B cell (primary cell): ENCODE data around the gene TBXAS1. TPM values are rescaled to one million over a fixed set of nuclear protein-coding genes. Genes with fewer than 3 reads are reported as not detected.
A peak's percentile ranks its signal among the peaks of the same experiment; 100 is the strongest.

Experiments used
- ATAC-seq: fragments of 200-7000 bp; cut with Tn5 transposase; one replicate; pipeline ENCODE4 v1.10.0; 2021; ENCODE audit warnings: low read depth, mild to moderate bottlenecking, moderate number of reproducible peaks, moderate library complexity
- CTCF ChIA-PET: fragments of 350-600 bp; sonication (Branson Sonifier 250); formaldehyde crosslinking; loops from one replicate; lab custom pipeline; 2021; ENCODE audit warnings: antibody characterized with exemption, inconsistent platforms; lab: Charles Lee
- POLR2A ChIA-PET: fragments of 350-600 bp; sonication (Branson Sonifier 250); formaldehyde crosslinking; loops from one replicate; lab custom pipeline; 2021; ENCODE audit warnings: antibody characterized with exemption; lab: Charles Lee
- DNase-seq: peaks from one replicate; pipeline ENCODE4 v3.0.0; 2013
- H2AFZ ChIP-seq: 2 replicates; pipeline ENCODE4 v1.6.1; 2012; ENCODE audit warnings: mild to moderate bottlenecking, low read depth, low read length; ENCODE audit not compliant: insufficient read depth, poor library complexity, severe bottlenecking
- H3K27ac ChIP-seq, 2 donors: 1 replicate in 1 of 2; 2 replicates in 1 of 2; pipeline ENCODE4 v1.5.1; 2012 to 2013; ENCODE audit warnings: low read length in 2 of 2, mild to moderate bottlenecking in 2 of 2, moderate library complexity in 1 of 2
- H3K27me3 ChIP-seq, 4 experiments: fragments of 200-600 bp in 1 of 4; sonication (generic) in 1 of 4; replicated peaks in 1 of 4; 1 replicate in 2 of 4; 2 replicates in 2 of 4; pipeline versions ENCODE4 v1.6.1 to v1.7.0; 2013 to 2016; ENCODE audit warnings: low read length in 3 of 4, mild to moderate bottlenecking in 2 of 4, mixed read lengths in 1 of 4, moderate library complexity in 1 of 4; ENCODE audit not compliant: insufficient read depth in 4 of 4, control insufficient read depth in 3 of 4; ENCODE audit errors: control extremely low read depth in 1 of 4
- H3K36me3 ChIP-seq, 2 experiments: replicated peaks in 1 of 2; 1 replicate in 1 of 2; 2 replicates in 1 of 2; pipeline versions ENCODE4 v1.6.1 to v1.7.1; 2013; ENCODE audit warnings: low read length in 1 of 2; ENCODE audit not compliant: insufficient read depth in 2 of 2, control insufficient read depth in 1 of 2; ENCODE audit errors: control extremely low read depth in 1 of 2, extremely low read depth in 1 of 2
- H3K4me1 ChIP-seq, 2 donors: fragments of 200-600 bp in 1 of 2; sonication (generic) in 1 of 2; 1 replicate in 1 of 2; 2 replicates in 1 of 2; pipeline versions ENCODE4 v1.5.1 to v1.6.1; 2013 to 2017; ENCODE audit warnings: low read length in 2 of 2; ENCODE audit not compliant: control insufficient read depth in 2 of 2, insufficient read depth in 2 of 2
- H3K4me2 ChIP-seq: replicated peaks from 2 replicates; pipeline ENCODE3; 2012; ENCODE audit warnings: mild to moderate bottlenecking, low read depth, low read length; ENCODE audit not compliant: poor library complexity, severe bottlenecking
- H3K4me3 ChIP-seq, 5 experiments: fragments of 200-600 bp in 1 of 5; sonication (generic) in 1 of 5; 1 replicate in 3 of 5; 2 replicates in 2 of 5; pipeline versions ENCODE4 v1.5.1 to v1.7.0; 2011 to 2016; ENCODE audit warnings: low read length in 4 of 5, mild to moderate bottlenecking in 4 of 5, low read depth in 2 of 5, control low read depth in 1 of 5, moderate library complexity in 1 of 5; ENCODE audit not compliant: insufficient read depth in 1 of 5; ENCODE audit errors: control extremely low read depth in 1 of 5, extremely low read depth in 1 of 5
- H3K79me2 ChIP-seq: fragments of 200-600 bp; sonication (generic); one replicate; pipeline ENCODE4 v1.6.0; 2016; ENCODE audit warnings: low read length; ENCODE audit not compliant: control insufficient read depth, insufficient read depth
- H3K9ac ChIP-seq: fragments of 200-600 bp; sonication (generic); 2 replicates; pipeline ENCODE4 v1.6.1; 2017; ENCODE audit warnings: mild to moderate bottlenecking, low read length, moderate library complexity
- H3K9me3 ChIP-seq, 3 donors: one replicate each; pipeline versions ENCODE4 v1.6.1 to v1.7.1; 2013; ENCODE audit warnings: low read length in 2 of 3; ENCODE audit not compliant: control insufficient read depth in 2 of 3, insufficient read depth in 1 of 3; ENCODE audit errors: control extremely low read depth in 1 of 3
- H4K20me1 ChIP-seq: 2 replicates; pipeline ENCODE4 v1.6.0; 2012; ENCODE audit warnings: mild to moderate bottlenecking, low read length; ENCODE audit not compliant: insufficient read depth, control insufficient read depth, poor library complexity, severe bottlenecking
- H3K27ac Mint-ChIP-seq: one replicate; pipeline ENCODE4 v1.8.0; 2021; ENCODE audit warnings: mixed read lengths
- H3K27me3 Mint-ChIP-seq: one replicate; pipeline ENCODE4 v1.8.0; 2021; ENCODE audit warnings: mixed read lengths
- H3K4me1 Mint-ChIP-seq: one replicate; pipeline ENCODE4 v1.8.0; 2021; ENCODE audit warnings: mixed read lengths
- H3K4me3 Mint-ChIP-seq: one replicate; pipeline ENCODE4 v1.8.0; 2021; ENCODE audit warnings: mixed read lengths
- H3K9me3 Mint-ChIP-seq: one replicate; pipeline ENCODE4 v1.8.0; 2022; ENCODE audit warnings: mixed read lengths; ENCODE audit not compliant: insufficient read depth
- CTCF ChIP-seq: fragments of 200-600 bp; IDR thresholded peaks from one replicate; pipeline ENCODE4 v1.8.0; 2022; ENCODE audit warnings: antibody characterized with exemption, mild to moderate bottlenecking
- EZH2 ChIP-seq: IDR thresholded peaks from 2 replicates; pipeline ENCODE4 v1.6.1; 2012; ENCODE audit warnings: borderline replicate concordance, low read depth, mild to moderate bottlenecking, moderate library complexity, low read length; ENCODE audit not compliant: insufficient read depth, poor library complexity, severe bottlenecking
- WGBS: methylation state at CpG from one replicate; pipeline ENCODE4 v1.1.5; 2013; ENCODE audit warnings: missing lambda C conversion rate; ENCODE audit not compliant: insufficient coverage; 5-methylcytosine and 5-hydroxymethylcytosine counted together
- intact Hi-C: fragments of 100-400 bp; cut with micrococcal nuclease; formaldehyde crosslinking; loops from one replicate; pipeline ENCODE4 v1.10.0; 2022
- polyA plus RNA-seq: library from polyadenylated mRNA; depleted of rRNA; stranded (reverse); fragments of >200 nt; gene quantifications from 2 replicates; pipeline ENCODE4 v1.2.3, GENCODE V29; 2012
- total RNA-seq, 2 donors: library from RNA; stranded (reverse); fragments of 120-200 nt in 1 of 2; gene quantifications; 1 replicate in 1 of 2; 2 replicates in 1 of 2; pipeline versions ENCODE4 v1.2.3 to v1.2.4, GENCODE V29; 2013 to 2022

Gene TBXAS1
- total and polyA plus RNA-seq, 2 donors (not counting 1 experiment from before 2014, with no cell fraction given) = 8.1 to 21.0 TPM

GRCh38 chr7:140051820-140052219, 222.8 kb downstream of the TBXAS1 start:
- H3K9me3 ChIP-seq = no peaks in the 10 kb centered on the region
- ATAC-seq (no peak), DNase-seq (no peak)
- no peak for TF ChIP-seq EZH2
- no peak for TF ChIP-seq CTCF
- Mint-ChIP-seq H3K4me3 (no peak overlapping the region), H3K9me3 (no peaks in the 10 kb centered on the region), H3K27ac (no peak overlapping the region), H3K4me1 (peaks cover 47% of the 10 kb centered on the region), H3K27me3 (no peaks in the 10 kb centered on the region)
- no peak overlapping the region for H3K4me2 ChIP-seq
- peaks cover 23 to 25% of the 10 kb centered on the region in 2 donors for H3K4me1 ChIP-seq
- no peak overlapping the region for H3K9ac ChIP-seq
- H4K20me1 ChIP-seq = peaks cover 39% of the 10 kb centered on the region
- peak overlapping the region in 1 of 2 donors; percentile 25 for H3K27ac ChIP-seq
- H2AFZ ChIP-seq = no peak overlapping the region
- no peaks in the 10 kb centered on the region for H3K27me3 ChIP-seq
- intact Hi-C loops = no loop called here
- no peak overlapping the region for H3K4me3 ChIP-seq
- H3K36me3 ChIP-seq = peaks cover 0 to 46% of the 10 kb centered on the region in 2 experiments
- POLR2A ChIA-PET = no interaction called here
- H3K79me2 ChIP-seq = peaks cover 63% of the 10 kb centered on the region
- CTCF ChIA-PET = interaction anchor here (0.6 to 0.9 kb wide), 2 partner anchors 95 to 253 kb away, joined by 3 read pairs; no protein-coding TSS in a partner anchor

GRCh38 chr7:140053812-140054539, 224.9 kb downstream of the TBXAS1 start:
- peak; percentile 56 for DNase-seq
- Mint-ChIP-seq H3K4me1 (peaks cover 62% of the 10 kb centered on the region), H3K4me3 (peak overlapping the region; percentile 69), H3K27me3 (no peaks in the 10 kb centered on the region), H3K9me3 (no peaks in the 10 kb centered on the region), H3K27ac (peak overlapping the region; percentile 86)
- ChIA-PET CTCF (interaction anchor here (0.5 to 1.6 kb wide), 6 partner anchors 9 to 409 kb away, joined by 3 to 6 read pairs (median 4); partner anchors contain the start of gene PARP12), POLR2A (no interaction called here)
- Histone ChIP-seq H2AFZ (no peak overlapping the region), H3K4me2 (peak overlapping the region; percentile 49), H3K4me1 (peaks cover 23 to 25% of the 10 kb centered on the region in 2 donors), H3K27ac (peak overlapping the region; percentile 57 to 81), H3K9ac (no peak overlapping the region), H3K36me3 (peaks cover 0 to 42% of the 10 kb centered on the region in 2 experiments), H3K9me3 (no peaks in the 10 kb centered on the region), H3K79me2 (peaks cover 68% of the 10 kb centered on the region), H3K4me3 (peak overlapping the region in 2 of 5 experiments; percentile 9 to 15), H3K27me3 (no peaks in the 10 kb centered on the region), H4K20me1 (peaks cover 43% of the 10 kb centered on the region)
- intact Hi-C loops = loop anchor here (1.0 kb wide), 2 partner anchors 8 to 250 kb away; partner anchors contain the start of gene PARP12
- TF ChIP-seq EZH2 = no peak
- no peak for TF ChIP-seq CTCF
- WGBS = 71% methylated on average over 1 of the region's 3 CpGs
- ATAC-seq = peak; percentile 83
